Sigmoid colon (tissue), 7 donors: ENCODE measurements around the gene NR2F6. TPM values are rescaled to one million over a fixed set of nuclear protein-coding genes. Genes with fewer than 3 reads are reported as not detected.
"Not testable (repeated sequence)": the region's sequence is repeated elsewhere in the genome, so short reads cannot be mapped to it uniquely, and the experiment has no call there.

Source experiments
- DNase-seq: peaks from one replicate; pipeline ENCODE4 v3.0.0-alpha.2; 2019
- H3K27ac ChIP-seq, 4 donors: fragments of 200-600 bp; sonication (generic); one replicate each; pipeline ENCODE4 v1.5.1; 2016 to 2019; ENCODE audit warnings: mild to moderate bottlenecking in 1 of 4
- H3K27me3 ChIP-seq, 3 donors: fragments of 200-600 bp; sonication (generic); one replicate each; pipeline ENCODE4 v1.5.1; 2019; ENCODE audit warnings: mild to moderate bottlenecking in 1 of 3
- H3K36me3 ChIP-seq, 4 donors: fragments of 200-600 bp; sonication (generic); one replicate each; pipeline ENCODE4 v1.5.1; 2016 to 2019
- H3K4me1 ChIP-seq, 4 donors: fragments of 200-600 bp; sonication (generic); one replicate each; pipeline ENCODE4 v1.5.1; 2017 to 2019
- H3K4me3 ChIP-seq, 4 donors: fragments of 200-600 bp; sonication (generic); one replicate each; pipeline ENCODE4 v1.5.1; 2017 to 2019; ENCODE audit warnings: mild to moderate bottlenecking in 2 of 4, moderate library complexity in 1 of 4
- H3K9me3 ChIP-seq, 4 donors: fragments of 200-600 bp in 3 of 4; sonication (generic) in 3 of 4; one replicate each; pipeline versions ENCODE4 v1.5.1 to v1.6.1; 2013 to 2019
- CTCF ChIP-seq, 4 experiments: fragments of 450-650 bp in 3 of 4; fragments of 200-600 bp in 1 of 4; IDR thresholded peaks; one replicate each; pipeline ENCODE4 v1.5.1; 2016 to 2019; ENCODE audit warnings: antibody characterized with exemption in 4 of 4, mild to moderate bottlenecking in 3 of 4, moderate library complexity in 2 of 4
- EP300 ChIP-seq, 4 donors: sonication (generic); formaldehyde crosslinking; IDR thresholded peaks; one replicate each; pipeline ENCODE4 v1.6.1; 2017; ENCODE audit warnings: antibody characterized with exemption in 4 of 4
- POLR2A ChIP-seq, 2 donors: fragments of 450-650 bp; IDR thresholded peaks; one replicate each; pipeline ENCODE4 v1.6.1; 2016; ENCODE audit warnings: antibody characterized with exemption in 2 of 2, mild to moderate bottlenecking in 2 of 2, moderate library complexity in 2 of 2
- POLR2AphosphoS5 ChIP-seq, 4 donors: sonication (generic); formaldehyde crosslinking; IDR thresholded peaks; one replicate each; pipeline ENCODE4 v1.6.1; 2017; ENCODE audit warnings: antibody characterized with exemption in 4 of 4
- WGBS, 2 donors: extraction: QIAGEN DNeasy Blood & Tissue Kit; methylation state at CpG; one replicate each; pipeline ENCODE4 v1.1.7; 2013; 5-methylcytosine and 5-hydroxymethylcytosine counted together
- intact Hi-C: fragments of 100-400 bp; cut with DNase I; formaldehyde crosslinking; loops from one replicate; pipeline ENCODE4 v1.15.1; 2023
- polyA plus RNA-seq, 3 donors: library from polyadenylated mRNA; stranded (reverse); fragments of 200-250 nt; gene quantifications; one replicate each; pipeline ENCODE4 v1.2.3, GENCODE V29; 2013
- total RNA-seq, 4 donors: library from RNA; depleted of rRNA; stranded (reverse); fragments of >200 nt; gene quantifications; one replicate each; pipeline ENCODE4 v1.1.0, GENCODE V29; 2016
- donor health status: healthy with polysubstance abuse.
- donor health status: Bipolar disorder and iron deficiency.
- donor health status: healthy.

NR2F6 gene
- total and polyA plus RNA-seq, 7 donors, result 21.6 to 72.1 (median 32.6) TPM

DNA sequence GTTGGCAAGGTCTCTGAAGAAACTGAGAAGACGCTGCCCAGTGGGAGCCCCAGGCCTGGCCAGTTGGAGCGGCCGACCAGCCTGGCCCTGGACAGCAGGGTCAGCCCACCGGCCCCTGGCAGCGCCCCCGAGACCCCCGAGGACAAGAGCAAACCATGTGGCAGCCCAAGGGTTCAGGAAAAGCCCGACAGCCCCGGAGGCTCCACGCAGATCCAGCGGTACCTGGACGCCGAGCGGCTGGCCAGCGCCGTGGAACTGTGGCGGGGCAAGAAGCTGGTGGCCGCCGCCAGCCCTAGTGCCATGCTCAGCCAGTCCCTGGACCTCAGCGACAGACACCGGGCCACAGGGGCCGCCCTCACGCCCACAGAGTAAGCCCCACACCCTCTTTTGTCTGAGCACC is 50.6 kb downstream of the NR2F6 start:
- no peak for TF ChIP-seq POLR2AphosphoS5 (IDR thresholded peaks at IDR 0.05)
- no peak for TF ChIP-seq CTCF (IDR thresholded peaks at IDR 0.05)
- TF ChIP-seq POLR2A (IDR thresholded peaks at IDR 0.05), result no peak
- TF ChIP-seq EP300 (IDR thresholded peaks at IDR 0.05), result no peak
- WGBS, 2 donors, result 97 to 98% methylated on average over 23 of the region's 23 CpGs
- H3K27ac ChIP-seq, result no peak overlapping the region
- no peaks in the 10 kb centered on the region for H3K9me3 ChIP-seq
- intact Hi-C loops, result no loop called here
- no peaks in the 10 kb centered on the region for H3K27me3 ChIP-seq
- peaks cover 48 to 86% (median 70%) of the 10 kb centered on the region in 4 donors for H3K36me3 ChIP-seq
- H3K4me3 ChIP-seq, result no peak overlapping the region
- DNase-seq, result no peak
- no peaks in the 10 kb centered on the region for H3K4me1 ChIP-seq

GRCh38 chr19:17194608-17195007 is 51.1 kb downstream of the NR2F6 start:
- H3K27me3 ChIP-seq, result no peaks in the 10 kb centered on the region
- H3K9me3 ChIP-seq, result no peaks in the 10 kb centered on the region
- H3K4me1 ChIP-seq, result no peaks in the 10 kb centered on the region
- H3K27ac ChIP-seq, result no peak overlapping the region
- peaks cover 48 to 88% (median 73%) of the 10 kb centered on the region in 4 donors for H3K36me3 ChIP-seq
- no peak for DNase-seq
- no peak overlapping the region for H3K4me3 ChIP-seq
- intact Hi-C loops, result no loop called here
- no peak for TF ChIP-seq EP300 (IDR thresholded peaks at IDR 0.05)
- TF ChIP-seq CTCF (IDR thresholded peaks at IDR 0.05), result no peak
- TF ChIP-seq POLR2A (IDR thresholded peaks at IDR 0.05), result no peak
- TF ChIP-seq POLR2AphosphoS5 (IDR thresholded peaks at IDR 0.05), result no peak
- WGBS, 2 donors, result 96 to 97% methylated on average over 16 of the region's 16 CpGs

GRCh38 chr19:17192751-17193150 is 53.0 kb downstream of the NR2F6 start:
- whole genome bisulfite sequencing, 2 donors, result 97 to 98% methylated on average over 26 of the region's 26 CpGs

DNA sequence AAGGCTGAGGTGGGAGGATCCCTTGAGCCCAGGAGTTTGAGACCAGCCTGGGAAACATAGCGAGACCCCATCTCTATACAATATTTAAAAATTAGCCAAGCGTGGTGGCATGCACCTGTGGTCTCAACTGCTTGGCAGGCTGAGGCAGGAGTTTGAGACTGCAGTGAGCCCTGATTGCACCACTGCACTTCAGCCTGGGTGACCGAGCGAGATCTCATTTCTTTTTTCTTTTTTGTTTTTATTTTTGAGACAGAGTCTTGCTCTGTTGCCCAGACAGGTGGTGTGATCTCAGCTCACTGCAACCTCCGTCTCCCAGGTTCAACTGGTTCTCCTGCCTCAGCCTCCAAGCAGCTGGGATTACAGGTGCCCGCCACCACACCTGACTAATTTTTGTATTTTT is 54.0 kb downstream of the NR2F6 start:
- DNase-seq, H3K4me1 ChIP-seq, H3K27ac ChIP-seq, H3K27me3 ChIP-seq, intact Hi-C loops, H3K9me3 ChIP-seq, H3K4me3 ChIP-seq: not testable (repeated sequence)
- 77 to 87% methylated on average over 6 of the region's 6 CpGs for WGBS, 2 donors
- H3K36me3 ChIP-seq, result peaks cover 55 to 91% (median 86%) of the 10 kb centered on the region in 4 donors

More at GRCh38 chr19:17192751-17193150, 53.0 kb downstream of the NR2F6 start:
- TF ChIP-seq POLR2AphosphoS5 (IDR thresholded peaks at IDR 0.05), result no peak
- no peak for TF ChIP-seq POLR2A (IDR thresholded peaks at IDR 0.05)
- TF ChIP-seq EP300 (IDR thresholded peaks at IDR 0.05), result no peak
- no peak for TF ChIP-seq CTCF (IDR thresholded peaks at IDR 0.05)
- H3K4me1 ChIP-seq, result no peaks in the 10 kb centered on the region
- H3K9me3 ChIP-seq, result no peaks in the 10 kb centered on the region
- no peak overlapping the region for H3K27ac ChIP-seq
- H3K4me3 ChIP-seq, result no peak overlapping the region
- intact Hi-C loops, result no loop called here
- H3K36me3 ChIP-seq, result peaks cover 50 to 88% (median 81%) of the 10 kb centered on the region in 4 donors
- H3K27me3 ChIP-seq, result no peaks in the 10 kb centered on the region
- no peak for DNase-seq

DNA sequence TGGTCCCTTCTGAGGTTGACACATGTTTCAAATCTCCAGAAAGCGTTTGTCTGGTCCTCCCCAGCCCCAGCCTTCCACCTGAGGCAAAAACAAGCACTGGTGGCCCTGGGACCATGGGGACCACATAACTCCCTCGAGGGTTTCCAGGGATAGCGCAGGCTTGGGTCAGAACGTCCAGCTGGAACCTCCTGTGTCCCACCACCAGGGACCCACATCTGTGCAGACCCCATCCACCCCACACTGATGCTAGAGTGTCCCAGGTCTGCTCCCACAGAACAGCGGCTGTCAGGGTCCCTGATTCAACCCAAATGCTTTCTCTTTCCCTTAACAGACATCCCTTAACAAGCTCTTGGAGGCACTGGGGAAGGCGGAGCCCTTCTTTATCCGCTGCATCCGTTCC is 60.1 kb downstream of the NR2F6 start:
- no peaks in the 10 kb centered on the region for H3K4me1 ChIP-seq
- H3K4me3 ChIP-seq, result no peak overlapping the region
- no peaks in the 10 kb centered on the region for H3K9me3 ChIP-seq
- peaks cover 22 to 94% (median 66%) of the 10 kb centered on the region in 4 donors for H3K36me3 ChIP-seq
- H3K27me3 ChIP-seq, result no peaks in the 10 kb centered on the region
- no peak for DNase-seq
- intact Hi-C loops, result no loop called here
- 93 to 95% methylated on average over 8 of the region's 8 CpGs for WGBS, 2 donors
- TF ChIP-seq EP300 (IDR thresholded peaks at IDR 0.05) (no peak), POLR2AphosphoS5 (IDR thresholded peaks at IDR 0.05) (no peak), CTCF (IDR thresholded peaks at IDR 0.05) (no peak)
- H3K27ac ChIP-seq, result no peak overlapping the region
